ENCODE measurements around the gene TACC2.
"Not testable (repeated sequence)": the region's sequence is repeated elsewhere in the genome, so short reads cannot be mapped to it uniquely, and the experiment has no call there.

TACC2 gene

DNA sequence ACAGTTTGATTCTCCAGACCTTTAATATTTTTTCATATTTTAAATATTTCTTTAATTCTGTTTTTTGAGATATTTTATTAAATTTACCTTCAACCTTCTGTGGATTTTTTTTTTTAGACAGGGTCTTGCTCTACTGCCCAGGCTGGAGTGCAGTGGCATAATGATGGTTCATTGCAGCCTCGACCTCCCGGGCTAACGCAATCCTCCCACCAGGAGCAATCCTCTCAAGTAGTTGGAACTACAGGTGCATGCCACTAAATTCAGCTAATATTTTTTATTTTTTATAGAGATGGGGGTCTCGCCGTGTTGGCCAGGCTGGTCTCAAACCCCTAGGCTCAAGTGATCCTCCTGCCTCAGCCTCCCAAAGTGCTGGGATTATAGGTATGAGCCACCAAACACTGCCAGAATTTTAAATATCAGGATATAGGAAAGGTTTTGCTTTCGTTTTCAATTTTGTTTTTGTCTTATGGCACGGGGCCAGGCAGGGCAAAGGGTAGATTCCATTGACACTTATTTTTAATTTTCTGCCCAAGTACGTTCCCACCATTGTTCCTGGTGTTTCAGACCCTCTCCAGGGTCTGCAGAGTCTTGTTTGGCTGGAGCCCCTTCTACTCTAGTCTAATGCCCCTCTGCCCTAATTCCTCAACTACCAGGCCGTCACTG lies 1.2 kb downstream of the TACC2 start:
- DNase-seq = no peak

DNA sequence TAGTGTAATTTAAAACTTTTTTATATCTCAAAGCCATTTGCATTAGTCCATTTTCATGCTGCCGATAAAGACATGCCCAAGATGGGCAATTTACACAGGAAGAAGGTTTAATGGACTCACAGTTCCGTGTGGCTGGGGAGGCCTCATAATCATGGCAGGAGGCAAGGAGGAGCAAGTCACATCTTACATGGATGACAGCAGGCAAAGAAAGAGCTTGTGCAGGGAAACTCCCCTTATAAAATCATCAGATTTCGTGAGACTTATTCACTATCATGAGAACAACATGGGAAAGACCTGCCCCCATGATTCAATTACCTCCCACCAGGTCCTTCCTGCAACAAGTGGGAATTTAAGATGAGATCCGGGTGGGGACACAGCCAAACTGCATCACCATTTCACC lies 2.8 kb downstream of the TACC2 start:
- DNase-seq = not testable (repeated sequence)

DNA sequence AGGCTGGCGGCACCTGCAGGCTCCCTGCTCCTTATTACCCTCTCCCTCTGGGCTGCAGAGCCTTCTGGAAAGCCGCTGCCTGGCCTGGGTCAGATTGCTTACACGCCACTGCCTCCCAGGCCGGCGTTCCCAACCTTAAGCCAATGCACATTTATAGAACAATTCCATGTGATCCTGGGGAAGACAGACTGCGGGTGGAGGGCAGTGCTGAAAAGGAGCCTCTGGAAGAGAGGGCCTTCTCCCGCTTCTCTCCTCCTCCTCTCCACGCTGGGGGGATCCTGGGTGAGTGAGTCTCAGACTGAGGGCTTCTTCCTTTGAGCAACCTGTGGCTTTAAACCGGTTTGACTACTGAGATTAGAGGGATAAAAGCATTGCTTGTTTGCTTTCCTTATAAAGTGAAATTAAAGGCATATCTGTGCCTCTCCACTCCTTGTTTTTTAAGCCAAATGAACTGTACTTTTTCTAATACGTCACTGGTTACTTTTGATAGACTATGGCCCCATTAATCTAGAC lies 5.5 kb downstream of the TACC2 start:
- DNase-seq = no peak

DNA sequence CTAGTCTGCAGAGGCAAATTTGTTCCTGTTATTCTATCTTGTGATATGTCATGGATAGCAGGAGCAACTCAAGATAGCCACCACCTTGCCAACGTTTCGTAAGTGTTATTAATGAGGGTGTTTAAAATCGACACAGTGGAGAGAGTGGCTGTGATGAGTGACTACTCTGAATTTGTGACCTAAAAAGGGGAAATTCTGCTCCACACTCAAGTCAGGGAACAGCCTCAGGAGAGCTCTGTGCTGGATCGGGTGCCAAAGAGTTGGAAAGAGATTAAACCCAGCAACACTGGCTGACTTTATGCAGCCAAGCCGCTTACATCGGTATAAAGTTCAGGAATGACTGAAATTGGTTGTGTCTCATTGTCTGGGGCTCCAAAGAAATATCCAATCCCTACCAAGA lies 9.5 kb downstream of the TACC2 start:
- DNase-seq = no peak

DNA sequence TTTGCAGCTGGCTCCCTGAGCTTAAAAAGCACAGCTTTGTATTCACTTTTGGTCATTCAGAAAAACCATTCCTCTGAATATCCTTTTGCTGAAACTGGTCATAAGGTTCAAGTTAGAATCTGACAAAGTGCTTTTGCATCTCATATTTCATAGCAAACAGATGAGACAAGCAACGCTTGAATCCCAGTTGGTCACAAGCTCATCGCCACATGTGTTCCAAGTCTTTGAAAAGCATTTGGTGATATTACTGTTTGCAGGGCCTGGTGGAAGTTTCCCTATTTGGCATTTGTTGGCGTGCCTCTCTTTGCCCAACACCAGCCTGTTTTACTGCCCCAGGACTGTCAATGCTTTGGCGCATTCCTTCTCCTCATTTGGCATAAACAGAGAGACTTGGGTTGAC lies 10.3 kb downstream of the TACC2 start:
- DNase-seq = no peak

DNA sequence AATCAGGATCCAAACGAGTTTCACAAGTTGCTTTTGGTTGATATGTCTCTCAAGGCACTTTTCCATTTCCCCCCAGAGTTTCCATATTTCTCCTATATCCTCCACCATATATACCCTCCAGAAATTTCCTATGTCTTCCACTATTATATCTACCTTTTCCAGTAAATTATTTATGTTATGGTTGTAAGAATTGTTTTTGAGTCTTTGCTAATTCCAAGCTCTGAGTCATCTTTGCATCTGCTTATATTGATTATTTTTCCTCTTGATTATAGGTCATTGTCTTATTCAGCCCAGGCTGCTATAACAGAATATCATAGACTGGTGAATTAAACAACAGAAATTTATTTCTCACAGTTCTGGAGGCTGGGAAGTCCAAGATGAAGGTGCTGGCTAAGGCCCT lies 12.7 kb downstream of the TACC2 start:
- DNase-seq = no peak

DNA sequence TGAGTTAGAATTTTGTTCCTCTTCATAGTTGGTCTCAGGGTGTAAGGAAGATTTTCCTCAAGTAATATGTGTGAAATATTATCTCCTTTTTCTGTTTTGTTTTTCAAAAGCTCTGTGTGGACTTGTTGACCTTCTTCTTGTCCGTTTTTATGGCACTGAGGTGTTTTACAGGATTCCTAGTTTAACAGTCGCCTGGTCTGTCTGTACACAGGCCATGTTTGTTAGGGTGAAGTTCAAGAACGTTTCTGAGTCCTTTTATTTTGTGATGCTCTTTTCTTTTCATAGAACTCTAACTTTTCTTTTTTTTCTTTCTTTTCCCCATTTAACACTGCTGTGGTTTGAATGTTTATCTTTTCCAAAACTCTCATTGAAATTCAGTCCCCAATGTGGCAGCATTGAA lies 18.5 kb downstream of the TACC2 start:
- DNase-seq = no peak

DNA sequence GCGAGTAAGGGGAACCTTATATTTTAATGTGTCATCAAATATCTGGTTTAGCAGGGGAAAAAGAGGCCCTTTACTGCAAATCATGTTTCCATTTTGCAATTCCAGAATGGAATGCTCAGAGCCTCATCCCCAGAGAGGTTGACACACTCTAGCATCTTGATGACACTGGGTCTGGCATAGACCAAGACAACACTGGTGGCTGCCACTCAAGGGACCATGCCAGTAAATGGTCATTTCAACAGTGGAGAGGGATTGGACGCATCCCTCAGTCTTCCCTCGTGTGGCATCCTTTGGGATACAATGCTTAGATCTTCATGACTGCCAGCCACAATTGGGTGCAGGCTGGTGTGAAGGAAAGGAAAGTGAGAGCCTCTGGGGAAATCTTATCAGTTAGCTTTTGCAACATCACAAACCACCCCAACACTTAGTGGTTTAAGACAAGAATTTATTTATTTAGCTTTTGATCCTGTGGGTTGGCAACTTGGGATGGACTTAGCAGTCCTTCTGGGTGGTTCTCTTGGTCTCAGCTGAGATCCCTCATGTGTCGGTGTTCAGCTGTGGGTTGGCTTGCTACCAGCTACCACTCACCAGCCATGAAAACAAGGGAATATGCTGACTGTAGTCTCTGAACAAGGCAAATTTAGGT lies 21.6 kb downstream of the TACC2 start:
- no peak for DNase-seq

DNA sequence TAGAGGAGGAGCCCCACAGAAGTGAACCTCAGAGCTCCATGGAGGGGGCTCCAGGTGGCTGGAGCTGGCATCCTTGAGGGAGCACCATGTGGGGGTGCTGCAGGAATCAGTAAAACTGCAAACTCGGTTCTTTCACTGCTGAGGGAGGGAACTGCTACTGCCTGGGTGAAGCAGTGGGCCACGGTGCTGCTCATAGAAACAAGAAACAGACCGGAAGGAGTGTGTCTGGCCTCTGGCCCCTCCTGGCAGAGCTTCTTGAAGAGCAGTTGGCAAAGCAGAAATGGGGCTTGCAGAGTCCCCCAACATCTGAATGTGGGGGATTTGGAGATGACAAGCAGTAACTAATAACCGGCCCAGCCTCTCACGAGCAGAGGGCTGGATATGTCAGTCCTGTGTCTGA lies 23.8 kb downstream of the TACC2 start:
- no peak for DNase-seq

DNA sequence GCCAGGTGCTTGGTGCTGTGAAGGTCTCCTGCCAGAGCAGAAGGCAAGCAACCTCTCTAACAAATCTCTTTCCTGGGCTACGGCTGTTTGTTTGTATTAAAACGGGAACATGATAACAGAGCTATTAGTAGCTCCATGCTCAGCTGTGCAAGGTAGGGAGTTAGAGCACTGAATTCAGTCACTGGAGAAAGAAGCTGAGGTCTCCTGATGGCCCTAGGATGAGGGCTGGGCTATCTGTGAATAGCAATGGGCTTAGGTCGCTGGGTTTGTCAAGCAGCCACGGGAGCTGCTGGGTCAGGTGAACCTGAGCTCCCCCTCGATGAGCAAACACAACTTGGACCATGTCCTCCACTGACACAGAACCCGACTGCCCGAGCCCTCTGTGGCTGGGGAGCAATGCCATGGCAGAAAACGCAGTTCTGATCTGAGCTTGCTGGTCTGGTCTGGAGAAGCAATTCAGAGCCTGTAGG lies 24.4 kb downstream of the TACC2 start:
- DNase-seq = no peak

DNA sequence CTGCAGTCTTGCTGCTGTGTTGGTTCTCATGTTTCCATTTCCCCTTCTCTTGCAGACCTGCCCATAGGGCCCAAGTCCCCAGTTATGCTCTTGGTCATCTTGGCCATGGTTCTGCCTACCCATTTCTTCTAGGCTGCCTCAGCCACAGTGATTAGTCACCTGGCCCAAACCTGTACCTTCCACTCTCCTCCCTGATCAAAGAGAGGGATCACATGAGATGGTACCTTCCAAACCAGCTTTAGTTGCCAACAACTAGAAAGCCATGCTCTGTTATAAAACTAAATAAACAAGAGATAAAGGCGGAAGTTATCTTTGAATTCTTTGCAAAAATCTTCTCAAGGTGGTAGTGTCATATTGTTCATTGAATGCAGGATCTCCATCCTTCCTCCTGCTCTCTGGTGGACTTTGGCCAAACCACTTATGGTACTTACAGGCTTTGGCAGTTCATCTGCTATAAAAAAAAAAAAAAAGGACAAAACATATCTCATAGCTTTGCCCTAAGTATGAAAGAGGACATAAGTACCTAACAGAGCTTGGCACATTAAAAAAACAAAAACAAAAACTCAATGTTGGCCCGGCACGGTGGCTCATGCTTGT lies 25.8 kb downstream of the TACC2 start:
- no peak for DNase-seq

DNA sequence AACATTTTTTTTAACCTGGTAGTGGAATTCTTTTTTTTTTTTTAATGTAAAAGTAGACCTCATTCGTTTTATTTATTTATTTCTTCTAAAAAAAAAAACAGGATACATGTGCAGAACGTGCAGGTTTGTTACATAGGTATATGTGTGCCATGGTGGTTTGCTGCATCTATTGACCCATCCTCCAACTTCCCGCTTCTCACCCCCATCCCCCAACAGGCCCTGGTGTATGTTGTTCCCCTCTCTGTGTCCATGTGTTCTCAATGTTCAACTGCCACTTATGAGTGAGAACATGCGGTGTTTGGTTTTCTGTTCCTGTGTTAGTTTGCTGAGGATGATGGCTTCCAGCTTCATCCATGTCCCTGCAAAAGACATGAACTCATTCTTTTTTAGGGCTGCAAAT lies 29.0 kb downstream of the TACC2 start:
- DNase-seq = not testable (repeated sequence)

DNA sequence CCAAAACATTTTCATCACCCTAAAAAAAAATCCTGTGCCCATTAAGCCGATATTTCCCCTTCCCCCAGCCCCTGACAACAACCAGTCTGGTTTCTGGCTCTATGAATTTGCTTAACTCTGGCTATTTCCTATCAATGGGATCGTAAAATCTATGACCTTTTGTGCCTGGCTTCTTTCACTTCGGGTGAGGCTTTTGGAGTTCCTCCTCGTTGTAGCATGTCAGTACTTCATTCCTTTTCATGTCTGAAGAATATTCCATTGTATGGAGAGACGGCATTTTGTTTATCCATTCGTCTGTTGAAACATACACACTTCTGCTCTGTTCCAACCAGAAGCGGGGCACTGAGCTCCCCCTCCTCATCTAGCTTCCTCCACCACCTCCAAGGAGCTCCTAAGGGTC lies 29.5 kb downstream of the TACC2 start:
- DNase-seq = no peak

DNA sequence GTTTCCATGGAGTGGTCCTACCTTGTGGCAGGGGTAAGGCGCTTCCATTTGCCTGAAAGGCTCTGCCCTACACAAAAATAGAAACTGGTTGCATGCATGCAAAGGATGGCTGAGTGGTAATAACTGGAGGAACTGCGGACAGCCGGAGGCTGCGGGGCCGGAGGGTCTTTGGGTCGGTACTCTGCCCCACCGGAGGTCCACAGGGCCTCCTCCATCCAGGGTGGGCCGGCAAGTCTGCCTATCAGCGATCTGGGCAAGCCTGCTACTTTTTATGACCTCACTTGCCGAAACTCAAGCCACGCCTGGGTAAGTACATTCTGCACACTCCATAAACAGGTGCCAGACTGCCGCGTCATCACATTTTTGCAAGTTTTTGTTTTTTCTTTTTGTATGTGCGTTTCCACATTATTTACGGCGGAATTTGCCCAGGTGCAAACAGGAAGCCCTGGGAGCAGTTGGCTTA lies 30.0 kb downstream of the TACC2 start:
- no peak for DNase-seq

DNA sequence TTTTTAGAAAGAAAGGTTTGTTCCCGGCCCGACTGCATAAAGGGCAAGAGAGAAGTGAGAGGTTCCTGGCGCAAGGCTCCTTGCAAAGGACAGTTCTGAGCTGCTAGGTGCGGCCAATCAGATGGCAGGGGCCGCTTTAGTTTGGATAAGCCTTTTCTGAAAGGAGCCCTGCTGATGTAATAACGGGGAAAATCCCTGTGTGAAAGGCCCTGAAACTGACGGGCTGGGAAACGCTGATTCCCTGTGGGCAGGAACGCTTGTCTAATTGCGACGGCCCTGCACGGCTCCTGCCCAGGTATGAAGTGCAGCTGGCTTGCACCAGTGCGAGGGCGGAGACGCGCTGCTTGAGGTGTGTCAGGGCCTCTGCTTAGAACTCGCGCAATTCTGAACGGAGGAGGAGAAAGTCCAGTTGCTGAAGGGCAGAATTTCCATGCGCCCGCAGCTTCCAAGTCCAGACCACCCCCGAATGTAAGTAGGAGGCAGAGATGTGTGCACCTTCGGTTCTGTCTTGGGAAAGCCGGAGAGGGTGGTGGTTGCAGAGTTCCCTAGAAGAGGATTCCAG lies 30.5 kb downstream of the TACC2 start:
- no peak for DNase-seq

DNA sequence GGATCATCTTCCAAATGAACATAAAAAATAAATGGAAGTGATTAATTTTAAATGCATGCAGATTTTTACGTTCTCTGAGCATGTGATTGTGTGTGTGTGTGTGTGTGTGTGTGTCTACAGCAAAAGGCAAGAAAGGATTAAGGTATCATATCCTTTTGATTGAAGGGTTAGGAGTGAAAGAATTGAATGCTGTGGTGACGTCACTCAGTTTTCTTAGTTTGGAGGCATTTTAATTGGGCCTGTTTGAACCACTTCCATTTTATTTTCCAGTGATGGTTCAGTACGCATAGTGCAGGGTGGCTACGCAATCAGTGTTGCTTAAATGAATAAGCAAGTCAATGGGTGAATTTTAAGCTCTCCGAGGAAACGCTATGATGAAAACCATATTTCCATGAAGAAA lies 31.3 kb downstream of the TACC2 start:
- no peak for DNase-seq

DNA sequence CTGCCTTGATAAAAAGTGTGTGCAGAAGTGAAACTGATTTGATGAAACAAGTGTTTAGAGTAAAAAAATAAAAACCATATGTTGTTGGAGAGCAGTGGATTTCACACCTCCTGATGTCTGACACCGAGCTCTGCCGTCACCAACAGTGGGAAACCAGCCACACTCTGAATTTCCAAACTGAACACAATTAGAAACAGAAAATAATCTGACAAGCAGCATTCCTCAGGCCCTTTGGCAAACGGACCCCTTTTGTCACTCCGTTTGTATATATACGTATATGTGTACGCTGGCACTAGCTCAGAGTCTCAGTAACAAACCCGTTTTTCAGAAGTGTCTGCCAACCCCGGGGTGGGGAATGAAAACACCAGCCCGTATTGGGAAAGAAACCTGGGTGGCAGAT lies 32.4 kb downstream of the TACC2 start:
- no peak for DNase-seq

DNA sequence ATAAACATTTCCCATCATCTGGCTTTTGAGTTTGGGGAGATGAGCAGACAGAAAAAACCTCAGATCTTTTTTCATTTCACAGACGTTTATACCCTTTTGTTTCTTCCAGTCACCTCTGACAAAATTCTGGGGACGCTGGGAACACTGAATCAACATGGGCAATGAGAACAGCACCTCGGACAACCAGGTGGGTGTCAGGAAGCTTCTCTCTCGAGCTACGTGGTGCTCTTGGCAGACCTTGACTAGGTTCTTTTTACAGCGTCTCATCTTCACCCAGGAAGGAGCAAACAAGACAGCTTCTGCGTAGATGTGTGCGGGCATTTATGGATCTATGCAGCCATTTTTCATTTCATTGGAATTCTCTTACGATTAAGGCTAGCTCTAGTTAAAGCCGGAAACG lies 32.9 kb downstream of the TACC2 start:
- DNase-seq = no peak

DNA sequence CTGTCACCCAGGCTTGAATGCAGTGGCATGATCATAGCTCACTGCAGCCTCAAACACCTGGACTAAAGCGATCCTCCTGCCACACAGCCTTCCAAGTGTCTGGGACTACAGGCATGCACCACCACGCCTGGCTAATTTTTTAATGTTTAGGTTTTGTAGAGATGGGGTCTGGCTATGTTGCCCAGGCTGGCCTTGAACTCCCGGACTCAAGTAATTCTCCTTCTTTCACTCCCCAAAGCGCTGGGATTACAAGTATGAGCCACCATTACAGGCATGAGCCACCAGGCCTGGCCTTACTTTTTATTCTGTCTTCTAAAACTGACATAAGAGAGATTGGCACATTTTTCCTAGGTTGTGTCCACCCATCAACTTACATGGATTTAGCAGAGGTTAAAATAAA lies 33.3 kb downstream of the TACC2 start:
- no peak for DNase-seq

DNA sequence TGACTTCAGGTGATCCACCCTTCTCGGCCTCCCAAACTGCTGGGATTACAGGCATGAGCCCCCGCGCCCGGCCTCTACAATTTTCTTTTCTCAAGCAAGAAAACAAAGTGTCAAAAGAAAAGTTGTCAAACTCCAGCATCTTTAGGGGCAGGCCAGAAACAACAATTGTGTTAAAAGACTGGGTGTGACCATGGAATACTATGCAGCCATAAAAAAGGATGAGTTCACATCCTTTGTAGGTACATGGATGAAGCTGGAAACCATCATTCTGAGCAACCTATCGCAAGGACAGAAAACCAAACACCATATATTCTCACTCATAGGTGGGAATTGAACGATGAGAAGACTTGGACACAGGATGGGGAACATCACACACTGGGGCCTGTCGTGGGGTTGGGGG lies 34.3 kb downstream of the TACC2 start:
- not testable (repeated sequence) for DNase-seq

DNA sequence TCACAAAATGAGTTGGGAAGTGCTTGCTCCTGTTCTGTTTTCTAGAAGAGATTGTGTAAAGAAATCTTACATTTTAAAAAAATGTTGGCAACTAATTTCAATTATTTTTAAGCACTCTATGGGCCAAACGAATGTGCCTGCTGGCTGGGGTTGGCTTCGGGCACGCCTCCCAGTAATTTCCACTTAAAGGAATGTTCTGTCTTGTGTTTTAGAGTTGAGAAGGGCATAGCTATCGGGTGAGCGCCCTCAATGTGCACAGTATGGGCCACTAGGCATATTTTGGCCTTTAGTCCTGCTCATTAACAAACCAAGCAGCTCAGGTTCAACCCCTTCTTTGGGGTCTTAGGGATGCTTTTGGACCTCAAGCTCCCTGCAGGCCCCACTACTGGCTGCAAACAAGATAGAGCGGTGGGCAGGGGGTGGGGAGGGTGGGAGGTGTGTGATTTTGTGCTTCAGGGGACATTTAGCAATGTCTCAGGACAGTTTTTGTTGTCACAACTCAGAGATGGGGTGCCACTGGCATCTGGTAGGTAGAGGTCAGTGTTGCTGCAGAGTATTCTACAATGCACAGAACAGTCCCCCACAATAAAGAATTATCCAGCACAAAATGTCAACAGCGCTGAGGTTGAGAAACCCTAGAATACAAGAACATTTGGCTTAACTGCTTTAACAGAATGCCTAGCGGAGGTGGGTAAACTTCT lies 40.7 kb downstream of the TACC2 start:
- DNase-seq = no peak

DNA sequence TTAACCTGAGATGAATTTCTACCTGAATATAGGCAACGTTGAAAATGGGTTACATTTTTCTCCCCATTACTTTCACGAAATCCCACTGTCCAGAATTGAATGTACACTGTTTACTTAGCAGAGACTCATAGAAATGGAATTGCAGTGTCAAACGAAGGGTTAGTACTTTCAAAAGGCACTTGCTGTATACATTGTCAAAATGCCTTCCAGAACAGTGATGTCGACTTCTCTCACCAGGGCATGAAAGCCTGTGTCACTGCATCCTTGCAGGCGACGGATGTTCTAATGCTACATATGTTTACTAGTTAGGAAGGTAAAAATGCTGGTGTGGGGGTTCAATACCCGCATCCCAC lies 41.2 kb downstream of the TACC2 start:
- no peak for DNase-seq

DNA sequence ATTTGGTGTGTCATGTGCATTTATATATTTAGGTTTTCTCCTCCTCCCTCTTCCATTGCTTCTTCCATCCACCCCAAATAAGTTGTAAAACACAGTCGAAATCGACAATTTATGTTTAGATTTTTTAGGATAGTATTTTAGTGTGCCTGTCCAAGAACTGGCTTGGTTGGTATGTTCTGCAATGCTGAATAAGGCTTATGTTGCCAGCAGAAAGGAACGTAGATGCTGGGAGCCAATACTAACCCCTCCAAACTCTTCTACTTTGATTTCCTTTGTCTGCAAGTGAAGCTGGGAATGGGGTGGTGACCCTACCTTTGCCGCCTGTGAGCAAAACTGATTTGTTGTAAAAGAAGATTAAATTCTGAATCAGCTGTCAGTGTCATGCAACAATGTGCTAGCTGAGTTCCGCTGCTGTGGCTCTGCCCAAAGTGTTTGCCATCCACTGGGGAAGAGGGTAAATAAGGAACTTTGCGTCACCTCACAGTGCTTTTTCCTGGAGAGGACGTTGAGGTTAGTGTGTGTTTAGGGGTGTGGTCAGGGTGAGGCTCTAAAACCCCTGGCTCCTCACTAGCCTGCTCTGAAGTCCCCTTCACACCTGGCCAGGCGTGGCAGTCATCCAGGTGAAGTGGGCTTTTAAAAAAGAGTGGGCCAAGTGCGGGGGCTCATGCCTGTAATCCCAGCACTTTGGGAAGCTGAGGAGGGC lies 44.4 kb downstream of the TACC2 start:
- DNase-seq = no peak

Measured in NCI-H1694 (cell line).